GM19099 (cell line): ENCODE data around the gene GPR137.

Source experiments
- POLR2A ChIP-seq: IDR thresholded peaks from 3 replicates; pipeline ENCODE4 v1.6.1; 2011; ENCODE audit warnings: low read depth; ENCODE audit not compliant: insufficient read length; ENCODE audit errors: extremely low read depth

Gene GPR137

DNA sequence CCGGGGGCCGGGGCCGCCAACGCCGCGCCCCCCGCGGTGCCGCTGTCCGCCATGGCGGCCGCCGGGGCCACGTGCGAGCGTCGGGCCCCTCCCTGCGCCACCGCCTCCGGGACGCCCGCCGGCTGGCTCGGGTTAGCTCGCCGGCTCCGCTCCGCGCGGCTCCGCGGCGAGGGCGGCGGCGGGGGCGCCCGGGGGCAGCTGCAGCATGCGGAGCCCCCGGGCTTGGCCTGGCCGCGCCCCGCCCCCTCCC lies 39.1 kb upstream of the GPR137 start:
- peak; percentile 4 for TF ChIP-seq POLR2A

- TF ChIP-seq POLR2A: peak; percentile 24
Measured at GRCh38 chr11:64246871-64247728, 38.5 kb upstream of the GPR137 start, which contains the start of gene PPP1R14B. Gene PPP1R14B (minus strand): TSS chr11:64246943. CDS start chr11:64246673, 270 bp downstream.

GRCh38 chr11:64247729-64248531 lies 37.7 kb upstream of the GPR137 start:
- TF ChIP-seq POLR2A: no peak

DNA sequence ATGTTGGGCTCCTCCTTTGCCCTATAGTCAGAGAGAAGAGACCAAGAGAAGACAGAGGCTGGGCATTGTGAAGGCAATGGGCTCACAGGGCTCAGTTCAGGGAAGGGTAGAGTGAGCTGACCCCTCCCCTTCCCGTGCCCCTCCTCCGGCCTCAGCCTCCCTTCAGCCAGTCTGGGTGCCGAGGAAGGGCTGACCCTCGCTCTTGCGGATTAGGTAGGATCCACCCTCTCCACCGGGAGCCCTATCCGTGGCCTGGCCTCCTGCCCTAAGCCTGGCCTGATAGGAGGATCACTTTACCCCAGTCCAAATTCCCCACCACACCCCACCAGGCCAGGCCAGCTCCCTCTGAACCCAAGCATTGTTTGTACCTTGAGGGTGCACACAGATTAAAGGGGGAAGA lies 37.1 kb upstream of the GPR137 start:
- TF ChIP-seq POLR2A: no peak

- no peak for TF ChIP-seq POLR2A
Measured at GRCh38 chr11:64249038-64249437, 36.6 kb upstream of the GPR137 start.

GRCh38 chr11:64249563-64250414 lies 35.9 kb upstream of the GPR137 start:
- no peak for TF ChIP-seq POLR2A

- no peak for TF ChIP-seq POLR2A
Measured at GRCh38 chr11:64250415-64251015, 35.1 kb upstream of the GPR137 start.

DNA sequence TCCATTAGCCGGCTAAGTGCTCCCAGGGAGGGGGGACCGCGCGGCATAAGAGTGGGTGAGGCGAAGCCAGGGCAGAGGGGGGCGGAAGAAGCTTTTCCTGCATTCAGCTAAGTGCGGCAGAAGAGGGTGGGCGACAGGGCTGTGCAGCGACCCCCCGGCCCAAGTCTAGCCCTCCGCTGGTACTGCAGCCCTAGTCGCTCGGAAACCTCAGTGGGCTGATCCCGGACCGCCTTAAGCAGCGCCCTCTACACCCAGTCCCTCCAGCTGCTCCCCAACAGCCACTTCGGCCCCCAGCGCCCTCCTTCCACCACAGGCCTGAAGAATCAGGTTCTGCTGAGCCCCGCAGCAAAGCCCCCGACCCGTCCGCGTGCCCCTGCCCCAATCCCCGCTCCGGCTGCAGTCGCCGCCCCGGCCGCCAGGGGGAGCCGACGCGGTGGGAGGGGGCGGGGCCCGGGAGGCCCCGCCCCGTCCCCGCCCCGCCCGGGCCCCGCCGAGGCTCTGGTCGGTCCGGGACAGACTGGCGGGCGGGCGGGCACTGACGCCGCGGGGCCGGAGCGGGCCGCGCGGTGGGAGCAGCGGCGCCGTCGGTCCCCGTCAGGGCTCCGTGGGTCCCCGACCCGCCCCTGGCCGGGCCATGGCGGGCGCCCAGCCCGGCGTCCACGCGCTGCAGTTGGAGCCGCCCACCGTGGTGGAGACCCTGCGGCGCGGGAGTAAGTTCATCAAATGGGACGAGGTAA lies 34.5 kb upstream of the GPR137 start, which contains the start of gene PLCB3:
Gene PLCB3, plus strand, starts transcription at position 515 of the 737 bp plus-strand sequence. Its CDS starts 120 bp downstream, at position 635.
- peak; percentile 48 for TF ChIP-seq POLR2A

GRCh38 chr11:64251753-64252002 lies 34.0 kb upstream of the GPR137 start:
- TF ChIP-seq POLR2A: no peak

GRCh38 chr11:64252003-64252872 lies 33.4 kb upstream of the GPR137 start:
- TF ChIP-seq POLR2A: no peak

DNA sequence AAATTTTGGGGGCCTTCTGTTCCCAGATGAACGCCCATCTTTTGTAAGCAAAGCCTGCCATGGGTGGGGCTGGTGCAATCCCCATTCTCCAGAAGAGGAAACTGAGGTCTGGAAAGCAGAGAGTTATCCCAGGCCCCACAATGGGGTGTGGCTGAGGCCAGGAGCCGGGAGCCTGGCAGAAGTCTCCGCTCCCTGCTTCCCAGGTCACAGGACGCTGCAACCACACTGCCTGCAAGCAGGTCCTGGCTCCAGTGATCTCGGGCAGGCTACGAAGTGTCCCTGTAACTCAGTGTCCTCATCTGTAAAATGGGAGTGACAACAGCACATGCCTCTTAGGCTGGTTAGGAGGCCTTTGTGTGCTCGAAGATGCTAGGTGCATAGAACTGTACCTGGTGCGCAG lies 32.6 kb upstream of the GPR137 start:
- no peak for TF ChIP-seq POLR2A

DNA sequence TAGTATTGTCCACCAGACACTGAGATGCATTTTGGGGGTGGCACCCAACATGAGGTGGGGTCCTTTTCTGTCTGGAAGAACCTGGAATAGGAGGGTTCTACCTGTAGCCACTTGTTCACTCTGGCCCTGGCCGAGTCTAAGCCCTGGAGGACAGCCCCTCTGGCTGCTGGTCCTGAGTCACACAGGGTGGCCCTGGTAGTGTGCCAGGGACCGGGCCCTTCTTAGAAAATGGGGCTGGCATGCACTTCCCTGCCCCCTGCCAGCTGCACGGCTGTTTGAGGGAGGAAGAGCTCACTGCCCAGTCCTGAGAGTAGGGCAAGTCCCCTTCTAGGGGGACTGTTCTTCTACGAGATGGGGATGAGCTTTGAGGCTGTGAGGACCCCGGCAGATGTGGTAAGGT lies 32.2 kb upstream of the GPR137 start:
- TF ChIP-seq POLR2A: no peak

DNA sequence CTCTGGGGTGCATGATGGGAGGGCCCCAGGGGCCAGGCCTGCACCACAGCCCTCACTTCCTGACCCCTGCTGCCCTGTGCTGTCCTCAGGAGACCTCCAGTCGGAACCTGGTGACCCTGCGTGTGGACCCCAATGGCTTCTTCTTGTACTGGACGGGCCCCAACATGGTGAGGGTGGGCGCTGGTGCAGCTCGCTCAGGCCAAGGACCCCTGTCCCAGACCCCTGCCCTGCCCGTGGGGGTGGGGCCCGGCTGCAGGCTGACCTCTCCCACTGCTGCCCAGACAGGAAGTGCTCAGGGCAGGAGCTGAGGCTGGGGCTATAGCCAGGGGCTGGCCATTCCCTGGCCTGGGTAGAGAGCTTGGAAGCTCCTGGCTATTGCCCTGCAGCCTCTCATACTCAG lies 31.3 kb upstream of the GPR137 start:
- no peak for TF ChIP-seq POLR2A
